GM19467 (cell line): ENCODE measurements around the gene CD83.

ENCODE experiments used
- ATAC-seq: cut with Tn5 transposase; IDR thresholded peaks from one replicate; pipeline ENCODE4 v1.9.1; 2021; ENCODE audit warnings: mild to moderate bottlenecking, moderate library complexity; ENCODE audit not compliant: unreplicated experiment

CD83 gene

DNA sequence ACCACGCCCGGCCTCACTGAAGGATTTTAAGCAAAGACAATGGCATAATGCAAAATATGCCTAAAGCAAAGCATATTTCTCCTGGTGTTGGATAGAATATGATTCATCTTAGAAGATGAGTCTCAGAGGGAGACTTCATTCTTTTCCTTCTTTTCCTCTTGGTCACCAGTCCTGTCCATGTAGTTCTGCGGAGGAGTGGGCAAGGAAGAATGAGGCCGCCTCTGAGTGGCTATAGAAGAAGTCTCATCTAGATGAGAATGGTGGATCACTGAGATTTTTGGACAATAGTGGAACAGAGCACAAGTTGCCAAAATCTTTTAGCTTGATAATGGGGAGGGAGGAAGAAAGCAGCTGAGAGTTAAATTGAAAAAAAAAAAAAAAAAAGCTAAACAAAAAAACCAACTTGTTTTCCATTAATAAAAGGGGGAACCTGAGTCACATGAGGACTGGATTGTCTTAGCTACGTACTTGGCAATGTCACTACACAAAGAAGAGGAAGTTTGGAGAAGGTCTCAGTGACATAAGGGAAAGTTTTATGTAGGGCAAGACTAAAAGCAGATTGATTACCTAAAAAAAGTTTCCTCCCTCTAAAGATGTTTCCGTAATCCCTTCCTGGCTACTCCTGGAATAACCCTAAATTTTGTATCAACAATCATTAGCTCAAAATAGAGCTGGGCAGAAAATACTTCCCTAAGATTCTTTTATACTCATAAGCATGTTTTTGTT is 6.0 kb downstream of the CD83 start:
- ATAC-seq: no peak

DNA sequence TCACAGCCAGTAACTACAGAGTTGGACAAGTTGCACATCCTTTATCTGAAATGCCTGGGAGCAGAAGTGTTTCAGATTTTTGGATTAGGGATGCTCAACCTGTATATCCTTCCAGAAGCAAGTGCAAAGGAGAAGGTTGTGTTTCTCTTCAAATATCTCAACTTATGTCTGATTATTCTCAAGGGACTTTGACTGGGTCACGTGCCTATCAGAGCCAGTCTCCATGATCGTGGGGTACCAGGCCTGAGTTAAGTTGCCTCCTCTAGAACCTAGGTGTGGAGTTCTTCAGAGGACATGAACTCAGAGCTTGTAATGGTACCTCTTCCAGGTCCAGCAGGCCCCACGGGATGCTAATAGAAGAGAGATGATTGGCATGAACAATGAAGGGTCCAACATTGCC is 7.8 kb downstream of the CD83 start:
- ATAC-seq: no peak

DNA sequence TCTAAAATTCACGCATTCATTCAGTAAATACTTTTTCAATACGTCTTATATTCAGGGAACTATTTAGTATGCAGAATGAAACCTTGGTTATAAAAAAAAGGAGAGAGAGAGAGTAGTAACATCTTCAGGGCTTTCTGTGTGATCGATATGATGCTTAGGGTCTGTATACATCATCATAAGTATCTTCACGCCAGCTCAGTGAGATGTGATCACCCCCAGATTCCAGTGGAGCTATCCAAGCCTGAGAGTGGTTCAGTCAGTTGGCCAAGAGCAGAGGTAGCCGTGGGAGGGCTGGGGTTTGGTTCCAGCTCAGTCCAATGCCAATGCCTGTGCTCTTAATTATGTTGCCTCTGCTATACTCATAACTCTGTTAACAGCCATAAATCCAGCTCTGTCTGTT is 8.6 kb downstream of the CD83 start:
- no peak for ATAC-seq

DNA sequence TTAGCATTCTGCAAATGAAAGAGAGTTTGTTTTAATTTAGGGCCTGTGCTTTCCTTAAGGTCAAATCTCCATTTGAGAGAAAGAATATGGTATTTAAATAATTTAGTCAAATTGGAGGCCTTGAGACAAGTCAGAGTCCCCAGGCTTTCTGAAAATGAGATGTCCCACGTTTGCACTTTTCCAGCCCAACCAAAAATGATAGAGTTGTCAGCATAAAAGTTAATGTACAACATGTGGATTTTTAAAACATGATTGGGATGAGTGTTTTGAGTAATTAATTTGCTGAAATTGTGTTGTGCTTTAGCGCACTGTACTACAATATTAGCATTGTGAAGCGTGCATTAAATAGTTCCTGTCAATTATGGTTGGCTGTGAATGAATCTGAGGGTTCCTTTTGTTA is 10.0 kb downstream of the CD83 start:
- ATAC-seq: no peak

DNA sequence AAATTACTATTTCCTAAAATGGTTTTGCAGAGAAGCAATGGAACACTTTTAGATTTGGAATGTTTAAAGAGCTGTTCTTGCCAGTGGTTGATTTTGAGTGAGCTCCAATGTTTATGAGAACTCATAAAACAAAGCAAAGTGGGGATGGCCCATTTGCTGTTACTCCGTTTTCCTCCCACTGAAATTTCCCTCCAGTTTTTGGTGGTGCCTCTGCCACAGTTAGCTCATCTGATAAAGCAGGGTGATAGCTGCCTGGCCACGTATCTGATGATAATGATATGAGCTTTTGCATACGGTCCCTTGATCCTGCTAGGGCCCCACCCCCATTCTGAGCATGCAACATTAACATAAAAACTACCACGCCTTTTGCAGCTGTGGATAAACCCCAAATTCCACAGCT is 10.4 kb downstream of the CD83 start:
- ATAC-seq: no peak

DNA sequence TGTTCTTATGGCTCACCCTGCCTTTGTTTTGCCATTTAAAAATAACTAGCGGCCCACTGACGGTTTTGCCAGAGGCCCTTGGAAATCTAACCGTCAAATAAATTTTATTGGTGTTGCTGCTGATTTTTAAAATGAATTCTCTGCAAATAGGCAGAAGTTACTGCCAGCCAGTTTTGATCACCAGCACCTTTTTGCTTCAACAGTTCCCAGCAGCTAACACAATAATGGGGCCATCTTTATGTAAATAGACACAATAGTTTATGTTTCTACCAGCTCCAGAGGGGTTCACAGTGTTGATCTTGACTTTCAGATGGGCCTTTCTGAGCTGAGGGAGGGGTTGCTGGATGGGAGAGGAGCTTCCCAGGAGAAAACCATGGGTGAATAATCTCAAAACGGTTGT is 11.2 kb downstream of the CD83 start:
- ATAC-seq: no peak

DNA sequence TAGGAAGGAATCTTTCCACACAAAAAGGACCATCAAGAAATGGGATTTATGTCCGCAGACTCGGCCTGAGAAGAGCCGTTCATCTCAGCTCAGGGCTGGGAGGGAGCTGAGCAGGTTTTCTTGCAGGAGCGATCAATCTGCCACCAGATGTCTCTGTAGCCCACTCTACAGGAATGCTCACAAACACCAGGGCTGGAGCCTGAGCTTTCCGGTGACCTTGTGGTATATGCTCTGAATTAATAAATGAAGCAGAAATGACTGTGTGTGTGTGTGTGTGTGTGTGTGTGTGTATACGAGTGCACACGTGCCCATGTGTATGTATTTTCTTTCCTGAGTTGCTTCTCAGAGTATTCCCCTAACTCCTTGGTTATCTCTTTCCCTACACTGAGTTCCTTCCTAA is 12.0 kb downstream of the CD83 start:
- no peak for ATAC-seq

DNA sequence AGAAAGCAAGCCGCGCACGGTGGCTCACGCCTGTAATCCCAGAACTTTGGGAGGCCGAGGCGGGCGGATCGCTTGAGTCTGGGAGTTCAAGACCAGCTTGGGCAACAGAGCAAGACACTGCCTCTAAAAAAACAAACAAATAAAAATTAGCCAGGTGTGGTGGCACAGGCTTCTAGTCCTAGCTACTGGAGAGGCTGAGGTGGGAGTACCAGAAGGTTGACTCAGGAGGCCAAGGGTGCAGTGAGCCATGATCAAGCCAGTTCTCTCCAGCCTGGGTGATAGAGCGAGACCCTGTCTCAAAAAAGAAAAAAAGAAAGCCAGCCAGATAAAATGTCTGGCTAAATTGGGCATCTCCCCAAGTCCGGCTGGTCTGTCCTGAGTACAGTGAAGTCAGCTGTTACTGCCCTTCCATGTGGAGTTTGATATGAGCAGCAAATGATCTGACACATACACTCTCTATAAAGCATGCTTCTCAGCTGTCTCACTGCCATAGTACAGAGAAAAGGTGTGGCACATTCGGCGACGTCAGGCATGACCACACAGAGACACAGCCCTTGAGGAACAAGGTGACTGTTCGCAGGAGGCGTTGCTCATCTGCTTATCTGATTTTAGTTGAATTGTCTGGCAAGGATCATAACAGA is 13.0 kb downstream of the CD83 start:
- no peak for ATAC-seq

DNA sequence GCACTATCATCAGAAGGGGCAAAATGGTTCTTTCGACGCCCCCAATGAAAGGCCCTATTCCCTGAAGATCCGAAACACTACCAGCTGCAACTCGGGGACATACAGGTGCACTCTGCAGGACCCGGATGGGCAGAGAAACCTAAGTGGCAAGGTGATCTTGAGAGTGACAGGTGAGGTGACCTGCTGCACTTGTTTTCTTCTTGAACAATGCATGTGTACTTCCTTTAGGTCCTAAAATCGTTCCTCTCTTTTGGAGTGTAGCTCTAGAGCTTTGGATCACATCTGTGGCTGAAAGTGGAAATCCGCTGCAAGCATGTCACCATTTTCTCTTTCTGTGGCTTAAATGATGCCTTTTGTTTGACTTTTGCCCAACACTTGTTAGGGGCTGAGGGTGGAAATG is 14.0 kb downstream of the CD83 start:
- no peak for ATAC-seq

DNA sequence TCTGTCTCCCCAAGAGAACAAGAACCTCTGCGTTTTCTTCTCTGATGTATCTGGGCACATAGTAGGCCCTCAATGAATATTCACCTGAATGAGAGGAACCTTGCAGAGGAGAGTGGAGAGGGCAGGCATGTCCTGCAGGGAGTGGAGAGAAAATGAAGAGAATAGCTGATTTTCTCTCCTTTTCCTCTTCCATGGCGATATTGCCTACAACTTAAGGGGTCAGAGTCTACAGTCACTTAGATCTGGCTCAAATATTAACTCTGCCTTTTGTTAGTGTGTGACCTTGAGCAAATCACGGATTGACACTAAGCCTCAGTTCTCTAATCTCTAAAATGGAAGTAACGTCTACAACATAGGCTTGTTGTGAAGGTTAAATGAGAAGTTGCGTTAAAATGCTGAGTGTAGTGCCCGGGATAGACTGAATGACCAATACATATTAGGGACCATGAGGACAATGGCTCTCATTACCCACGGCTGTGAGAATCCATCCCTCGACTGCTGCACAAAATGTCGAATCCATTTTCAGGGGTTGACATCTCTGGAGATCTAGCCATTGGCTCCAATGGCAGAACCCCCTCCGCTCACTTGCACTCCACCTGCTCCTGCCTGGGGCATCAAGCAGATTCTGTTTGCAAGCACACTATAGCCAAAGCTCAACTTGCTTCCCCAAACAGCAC is 14.8 kb downstream of the CD83 start:
- no peak for ATAC-seq

DNA sequence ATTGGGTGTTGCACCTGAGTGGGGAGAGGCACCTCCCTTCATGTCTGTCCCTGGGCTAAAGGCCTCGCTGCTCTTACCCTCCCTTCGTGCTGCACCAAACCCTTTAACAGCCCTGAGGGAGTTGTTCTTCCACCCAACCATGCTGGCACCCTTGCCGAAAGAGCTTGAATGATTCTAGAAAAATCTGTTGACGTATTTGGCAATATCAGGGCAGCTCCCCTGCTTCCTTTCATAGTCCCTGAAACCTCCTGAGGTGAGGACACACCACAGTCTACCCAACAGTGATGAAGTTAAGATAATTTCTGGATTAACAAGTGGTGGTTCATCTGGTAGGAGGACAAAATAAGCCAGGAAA is 15.3 kb downstream of the CD83 start:
- no peak for ATAC-seq

DNA sequence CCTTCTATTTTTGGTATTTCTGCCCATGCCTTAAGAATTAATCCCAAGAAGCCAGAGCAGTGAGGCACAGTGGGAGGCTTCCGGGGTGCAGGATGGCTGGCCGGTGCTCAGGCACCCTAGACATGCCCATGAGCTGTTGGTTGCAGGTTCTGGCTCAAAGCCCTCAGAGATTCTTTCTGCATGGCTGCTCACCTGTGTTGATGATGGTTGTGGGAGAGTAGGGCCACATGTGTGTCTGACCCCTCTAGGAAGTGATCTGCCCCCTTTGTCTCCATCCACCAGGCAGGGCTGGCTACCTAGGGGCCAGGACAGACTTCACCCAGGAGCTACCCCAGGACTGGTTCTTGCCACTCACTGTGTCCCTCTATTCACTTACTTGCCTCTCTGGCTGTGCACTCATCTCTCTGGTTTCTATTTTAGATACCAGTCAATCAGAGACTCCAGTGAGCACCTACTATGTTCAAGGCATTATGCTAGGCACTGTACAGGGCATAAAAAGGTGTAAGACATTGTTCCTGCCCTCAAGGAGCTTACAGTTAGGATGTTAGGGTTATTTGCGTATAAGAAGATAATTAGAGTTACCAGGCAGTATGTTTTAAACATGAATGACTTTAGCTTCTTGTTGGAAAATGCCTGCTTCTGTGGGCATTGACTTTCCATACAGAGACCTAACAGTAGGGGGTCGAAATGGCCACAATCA is 16.8 kb downstream of the CD83 start:
- ATAC-seq: no peak

DNA sequence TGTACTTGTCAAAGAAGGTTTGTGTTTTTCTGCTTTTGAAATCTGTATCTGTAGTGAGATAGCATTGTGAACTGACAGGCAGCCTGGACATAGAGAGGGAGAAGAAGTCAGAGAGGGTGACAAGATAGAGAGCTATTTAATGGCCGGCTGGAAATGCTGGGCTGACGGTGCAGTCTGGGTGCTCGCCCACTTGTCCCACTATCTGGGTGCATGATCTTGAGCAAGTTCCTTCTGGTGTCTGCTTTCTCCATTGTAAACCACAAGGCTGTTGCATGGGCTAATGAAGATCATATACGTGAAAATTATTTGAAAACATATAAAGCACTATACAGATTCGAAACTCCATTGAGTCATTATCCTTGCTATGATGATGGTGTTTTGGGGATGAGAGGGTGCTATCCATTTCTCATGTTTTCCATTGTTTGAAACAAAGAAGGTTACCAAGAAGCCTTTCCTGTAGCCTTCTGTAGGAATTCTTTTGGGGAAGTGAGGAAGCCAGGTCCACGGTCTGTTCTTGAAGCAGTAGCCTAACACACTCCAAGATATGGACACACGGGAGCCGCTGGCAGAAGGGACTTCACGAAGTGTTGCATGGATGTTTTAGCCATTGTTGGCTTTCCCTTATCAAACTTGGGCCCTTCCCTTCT is 18.4 kb downstream of the CD83 start:
- no peak for ATAC-seq

DNA sequence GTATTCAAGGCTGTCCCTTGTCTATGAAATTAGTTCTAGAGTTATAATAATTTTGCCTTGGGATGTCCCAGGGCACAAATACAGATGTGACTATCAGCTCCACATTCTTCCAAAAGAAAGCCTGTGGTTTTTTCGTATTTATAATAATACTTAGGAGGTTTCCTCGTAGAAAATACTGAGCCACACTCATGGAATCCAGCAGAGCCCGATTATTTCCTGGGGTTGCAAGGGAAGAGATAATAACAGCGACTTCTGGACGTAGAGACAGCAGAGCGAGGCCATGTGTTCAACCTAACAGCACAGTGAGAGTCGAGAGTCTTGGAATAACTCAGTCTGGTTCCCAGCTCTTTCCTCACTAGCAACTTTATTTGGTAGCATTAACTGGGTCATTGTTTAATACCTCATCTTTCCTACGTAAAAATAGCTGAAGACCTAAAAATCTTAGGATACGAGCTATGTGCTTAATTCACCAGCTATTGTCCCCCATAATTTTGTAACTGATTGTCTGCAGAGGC is 21.2 kb downstream of the CD83 start:
- ATAC-seq: no peak

DNA sequence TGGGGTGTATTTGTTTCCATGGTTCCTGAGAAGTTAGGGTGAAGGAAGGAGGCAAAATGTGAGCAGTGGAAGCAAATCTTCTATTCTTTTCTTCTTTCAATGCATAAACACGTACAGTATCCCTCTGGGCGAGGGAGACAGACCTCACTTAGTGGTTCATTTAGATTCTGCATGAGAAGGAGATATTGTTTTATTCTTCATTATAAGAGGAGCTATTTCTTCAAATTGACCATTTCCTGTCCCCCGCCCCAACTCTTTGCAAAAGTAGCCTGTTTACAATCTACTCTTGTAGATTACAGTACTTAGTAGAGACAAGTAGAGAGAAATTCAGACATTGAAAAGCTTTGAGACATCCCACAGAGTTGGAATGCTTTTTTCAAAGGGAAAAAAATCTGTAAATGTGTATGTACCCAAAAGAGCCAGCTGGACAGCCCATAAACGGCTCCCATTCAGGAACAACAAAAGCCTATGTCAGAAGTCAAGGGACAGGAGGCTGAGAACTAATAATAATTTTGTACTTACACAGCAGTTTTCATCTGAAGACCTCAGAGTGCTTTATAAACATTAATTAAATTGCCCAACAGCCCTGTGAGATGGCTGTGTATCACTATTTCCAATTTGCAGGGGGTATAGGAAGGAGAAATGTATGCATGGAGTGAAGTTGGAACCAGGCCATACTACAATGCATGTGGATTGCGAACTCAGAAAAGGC is 23.9 kb downstream of the CD83 start:
- ATAC-seq: no peak

DNA sequence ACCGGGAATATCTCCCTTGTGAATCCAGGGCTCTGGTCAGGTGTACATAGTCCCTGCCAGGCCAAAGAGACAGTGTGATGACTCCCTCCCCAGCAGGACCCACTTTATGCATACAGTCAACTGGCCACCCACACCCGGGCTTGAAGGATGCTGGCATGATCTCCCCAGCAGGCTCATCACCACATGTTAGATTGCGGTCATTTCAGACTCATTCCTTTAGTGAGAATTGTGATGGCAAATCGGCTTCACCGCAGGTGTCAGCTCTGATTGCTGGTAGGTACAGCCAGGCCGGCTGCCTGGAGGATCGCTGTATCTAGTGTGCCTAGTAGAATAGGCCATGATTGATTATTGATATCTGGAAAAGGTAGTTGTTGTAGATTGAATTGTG is 24.5 kb downstream of the CD83 start:
- ATAC-seq: no peak

DNA sequence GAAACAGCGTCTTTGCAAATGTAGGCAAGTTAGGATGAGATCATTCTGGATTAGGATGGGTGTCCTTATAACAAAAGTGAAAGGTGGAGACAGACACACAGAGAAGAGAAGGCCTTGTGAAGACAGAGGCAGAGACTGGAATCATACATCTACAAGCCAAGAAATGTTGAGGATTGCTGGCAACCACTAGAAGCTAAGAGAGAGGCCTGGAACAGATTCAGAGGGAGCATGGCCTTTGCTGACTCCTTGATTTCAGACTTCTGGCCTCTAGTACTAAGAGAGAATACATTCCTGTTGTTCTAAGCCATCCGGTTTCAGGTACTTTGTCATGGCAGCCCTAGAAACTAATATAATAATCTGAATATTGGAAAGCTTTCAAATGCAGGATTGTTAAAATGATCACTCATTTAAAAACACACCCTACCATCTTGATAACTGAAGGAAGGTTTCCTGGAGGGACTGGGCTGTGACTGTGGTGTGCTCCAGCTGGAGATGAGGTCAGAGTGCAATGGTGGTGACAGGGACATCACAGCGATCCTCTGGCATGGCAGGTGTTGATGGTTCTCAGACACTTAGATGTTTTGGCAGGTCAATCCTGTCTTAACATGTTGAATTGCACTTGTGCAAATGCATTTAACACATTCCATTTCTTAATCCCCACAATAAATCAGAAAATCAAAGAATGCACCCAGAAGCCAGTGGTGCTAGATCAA is 25.1 kb downstream of the CD83 start:
- no peak for ATAC-seq

DNA sequence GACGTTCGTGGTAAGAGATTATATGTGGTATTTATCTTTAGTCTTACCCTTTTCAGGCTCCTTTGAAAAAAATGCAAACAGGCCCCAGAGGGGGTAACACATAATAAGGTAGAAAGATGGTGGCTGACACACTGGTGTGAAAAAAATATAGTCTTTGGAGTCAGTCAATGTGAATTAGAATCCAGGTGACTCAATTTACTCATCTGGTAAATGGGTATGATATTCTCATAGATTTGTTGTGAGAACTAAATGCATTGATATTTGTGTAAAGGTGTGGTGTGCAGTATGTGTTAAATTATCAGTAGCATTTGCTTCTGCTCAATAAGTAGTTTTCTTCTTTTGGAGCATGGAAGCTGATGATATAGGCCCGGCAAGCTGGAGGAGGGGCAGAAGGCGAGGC is 25.7 kb downstream of the CD83 start:
- no peak for ATAC-seq

DNA sequence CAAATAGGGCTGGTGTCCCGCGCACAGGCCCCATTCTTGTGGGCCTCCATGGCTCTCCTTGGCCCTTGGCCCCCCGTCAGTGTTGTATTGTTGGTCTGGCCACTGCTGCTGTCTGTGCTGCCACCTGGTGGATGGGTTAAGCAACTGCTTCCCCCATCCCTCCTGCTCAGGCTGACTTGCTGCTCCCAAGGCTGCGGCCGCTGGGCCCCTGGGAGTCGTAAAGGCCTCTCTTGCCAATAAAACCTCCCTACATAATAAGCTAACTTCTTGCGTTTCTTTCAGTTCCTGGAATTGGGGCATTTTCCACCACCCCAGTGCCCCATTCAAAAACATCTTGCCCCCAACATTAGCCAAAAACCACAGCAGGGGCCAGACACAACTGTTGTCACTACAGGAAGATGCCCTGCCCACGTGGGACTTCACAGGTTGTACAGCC is 27.1 kb downstream of the CD83 start:
- peak; percentile 74 for ATAC-seq
